GM12891 (cell line): ENCODE measurements around the gene NFATC4.
"Not testable (repeated sequence)": the region's sequence is repeated elsewhere in the genome, so short reads cannot be mapped to it uniquely, and the experiment has no call there.

ENCODE experiments used
- PAX5 ChIP-seq: IDR thresholded peaks from 2 replicates; pipeline ENCODE4 v1.6.1; 2011; ENCODE audit warnings: low read length, moderate library complexity, mild to moderate bottlenecking; ENCODE audit not compliant: insufficient read depth, severe bottlenecking
- POLR2A ChIP-seq: IDR thresholded peaks from 2 replicates; pipeline ENCODE4 v1.6.1; 2011; ENCODE audit warnings: low read depth, low read length, control low read depth
- POLR2AphosphoS5 ChIP-seq: IDR thresholded peaks from 2 replicates; pipeline ENCODE4 v1.6.1; 2011; ENCODE audit warnings: low read depth, low read length, control low read depth
- POU2F2 ChIP-seq: IDR thresholded peaks from 2 replicates; pipeline ENCODE4 v1.6.1; 2011; ENCODE audit warnings: low read depth, mild to moderate bottlenecking, control low read depth, low read length, moderate library complexity
- SPI1 ChIP-seq: IDR thresholded peaks from 2 replicates; pipeline ENCODE4 v1.6.1; 2011; ENCODE audit warnings: low read depth, low read length, control low read depth
- TAF1 ChIP-seq: IDR thresholded peaks from 2 replicates; pipeline ENCODE4 v1.6.1; 2011; ENCODE audit warnings: low read depth, low read length, control low read depth

GRCh38 chr14:24354482-24354825, 13.5 kb upstream of the NFATC4 start:
- TF ChIP-seq POLR2AphosphoS5, POU2F2, POLR2A, TAF1, PAX5, SPI1: not testable (repeated sequence)
